ENCODE data around the gene SLC6A6. TPM values are rescaled to one million over a fixed set of nuclear protein-coding genes. Genes with fewer than 3 reads are reported as not detected.

Gene SLC6A6
- total and polyA plus RNA-seq, 2 donors from 2014 or later, result 7.1 to 64.0 TPM

GRCh38 chr3:14461006-14461747 is 58.8 kb downstream of the SLC6A6 start:
- peak overlapping the region in 1 of 2 donors; percentile 30 for H3K27ac ChIP-seq (ENCODE audit: low read depth in 2 of 2, low read length in 2 of 2)
- H3K36me3 ChIP-seq (ENCODE audit: control insufficient read depth in 2 of 3, insufficient read depth in 3 of 3, low read length in 3 of 3), result peaks cover 3 to 29% (median 9%) of the 10 kb centered on the region in 3 donors
- H3K9me3 ChIP-seq (ENCODE audit: control insufficient read depth in 2 of 3, insufficient read depth in 1 of 3, low read length in 3 of 3), result no peaks in the 10 kb centered on the region
- H3K4me1 ChIP-seq (ENCODE audit: control insufficient read depth in 2 of 3, insufficient read depth in 2 of 3, low read depth in 1 of 3, low read length in 3 of 3), result peaks cover 0 to 38% (median 20%) of the 10 kb centered on the region in 3 donors
- DNase-seq (no peak), FAIRE-seq (no peak)
- no peaks in the 10 kb centered on the region for H3K27me3 ChIP-seq (ENCODE audit: control insufficient read depth, insufficient read depth, low read length)
- no peak for TF ChIP-seq CTCF (IDR thresholded peaks at IDR 0.05; ENCODE audit: borderline replicate concordance, extremely low read depth, insufficient read depth)
- H3K9ac ChIP-seq (ENCODE audit: low read length in 3 of 3), result no peak overlapping the region
- no peak overlapping the region for H3K4me3 ChIP-seq (ENCODE audit: low read length in 3 of 3)
- intact Hi-C loops (cut with DNase I), result no loop called here

GRCh38 chr3:14461748-14462324 is 59.4 kb downstream of the SLC6A6 start:
- peak; percentile 34 for TF ChIP-seq CTCF (IDR thresholded peaks at IDR 0.05; ENCODE audit: borderline replicate concordance, extremely low read depth, insufficient read depth)
- Histone ChIP-seq H3K4me1 (ENCODE audit: control insufficient read depth in 2 of 3, insufficient read depth in 2 of 3, low read depth in 1 of 3, low read length in 3 of 3) (peaks cover 0 to 37% (median 17%) of the 10 kb centered on the region in 3 donors), H3K36me3 (ENCODE audit: control insufficient read depth in 2 of 3, insufficient read depth in 3 of 3, low read length in 3 of 3) (peaks cover 3 to 29% (median 9%) of the 10 kb centered on the region in 3 donors), H3K27me3 (ENCODE audit: control insufficient read depth, insufficient read depth, low read length) (no peaks in the 10 kb centered on the region), H3K9ac (ENCODE audit: low read length in 3 of 3) (no peak overlapping the region), H3K27ac (ENCODE audit: low read depth in 2 of 2, low read length in 2 of 2) (no peak overlapping the region), H3K9me3 (ENCODE audit: control insufficient read depth in 2 of 3, insufficient read depth in 1 of 3, low read length in 3 of 3) (no peaks in the 10 kb centered on the region), H3K4me3 (ENCODE audit: low read length in 3 of 3) (no peak overlapping the region)
- FAIRE-seq (no peak), DNase-seq (peak; percentile 58 to 78 (median 69))
- intact Hi-C loops (cut with DNase I), result no loop called here

- no peak for FAIRE-seq
- Histone ChIP-seq H3K4me3 (ENCODE audit: low read length in 3 of 3) (no peak overlapping the region), H3K9me3 (ENCODE audit: control insufficient read depth in 2 of 3, insufficient read depth in 1 of 3, low read length in 3 of 3) (no peaks in the 10 kb centered on the region), H3K9ac (ENCODE audit: low read length in 3 of 3) (no peak overlapping the region), H3K27me3 (ENCODE audit: control insufficient read depth, insufficient read depth, low read length) (no peaks in the 10 kb centered on the region), H3K36me3 (ENCODE audit: control insufficient read depth in 2 of 3, insufficient read depth in 3 of 3, low read length in 3 of 3) (peaks cover 3 to 29% (median 9%) of the 10 kb centered on the region in 3 donors), H3K27ac (ENCODE audit: low read depth in 2 of 2, low read length in 2 of 2) (no peak overlapping the region), H3K4me1 (ENCODE audit: control insufficient read depth in 2 of 3, insufficient read depth in 2 of 3, low read depth in 1 of 3, low read length in 3 of 3) (peaks cover 0 to 35% (median 17%) of the 10 kb centered on the region in 3 donors)
- TF ChIP-seq CTCF (IDR thresholded peaks at IDR 0.05; ENCODE audit: borderline replicate concordance, extremely low read depth, insufficient read depth), result no peak
- intact Hi-C loops (cut with DNase I), result no loop called here
- no peak for DNase-seq
These were observed 60.3 kb downstream of the SLC6A6 start for GRCh38 chr3:14462738-14463137.

Measured in kidney (tissue), 14 donors.